ENCODE data around the gene TTC33. TPM values are rescaled to one million over a fixed set of nuclear protein-coding genes. Genes with fewer than 3 reads are reported as not detected.

Gene TTC33
- total RNA-seq, 1 donor from 2014 or later = 11.7 TPM

DNA sequence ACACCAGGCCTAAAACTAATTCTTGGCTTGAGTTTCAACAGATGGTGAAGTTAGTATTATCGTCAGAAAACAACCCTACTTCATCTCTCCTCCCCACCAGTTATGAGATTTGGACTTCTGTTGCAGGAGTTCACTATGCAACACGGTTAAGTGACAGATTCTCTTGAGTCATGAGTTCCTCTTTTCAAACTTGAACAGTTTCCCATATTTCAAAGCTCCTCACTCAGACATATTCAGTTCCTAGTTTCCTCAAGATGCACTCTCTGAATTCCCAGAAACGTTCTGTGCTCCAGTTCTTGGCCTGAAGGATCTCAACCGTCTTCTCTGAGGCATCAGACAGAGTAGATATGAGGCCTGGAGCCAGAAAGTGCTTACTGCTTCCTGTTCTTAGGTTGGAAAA, 83.3 kb downstream of the TTC33 start:
- Mint-ChIP-seq H3K36me3 (ENCODE audit: unreplicated experiment) (no peaks in the 10 kb centered on the region), H3K4me3 (ENCODE audit: unreplicated experiment) (no peak overlapping the region), H3K27ac (ENCODE audit: unreplicated experiment) (no peak overlapping the region), H3K4me1 (ENCODE audit: low read depth, unreplicated experiment) (no peaks in the 10 kb centered on the region), H3K27me3 (ENCODE audit: unreplicated experiment) (peaks cover 2% of the 10 kb centered on the region), H3K9me3 (ENCODE audit: unreplicated experiment) (no peaks in the 10 kb centered on the region)
- DNase-seq = no peak
- TF ChIP-seq, protein P1, sequence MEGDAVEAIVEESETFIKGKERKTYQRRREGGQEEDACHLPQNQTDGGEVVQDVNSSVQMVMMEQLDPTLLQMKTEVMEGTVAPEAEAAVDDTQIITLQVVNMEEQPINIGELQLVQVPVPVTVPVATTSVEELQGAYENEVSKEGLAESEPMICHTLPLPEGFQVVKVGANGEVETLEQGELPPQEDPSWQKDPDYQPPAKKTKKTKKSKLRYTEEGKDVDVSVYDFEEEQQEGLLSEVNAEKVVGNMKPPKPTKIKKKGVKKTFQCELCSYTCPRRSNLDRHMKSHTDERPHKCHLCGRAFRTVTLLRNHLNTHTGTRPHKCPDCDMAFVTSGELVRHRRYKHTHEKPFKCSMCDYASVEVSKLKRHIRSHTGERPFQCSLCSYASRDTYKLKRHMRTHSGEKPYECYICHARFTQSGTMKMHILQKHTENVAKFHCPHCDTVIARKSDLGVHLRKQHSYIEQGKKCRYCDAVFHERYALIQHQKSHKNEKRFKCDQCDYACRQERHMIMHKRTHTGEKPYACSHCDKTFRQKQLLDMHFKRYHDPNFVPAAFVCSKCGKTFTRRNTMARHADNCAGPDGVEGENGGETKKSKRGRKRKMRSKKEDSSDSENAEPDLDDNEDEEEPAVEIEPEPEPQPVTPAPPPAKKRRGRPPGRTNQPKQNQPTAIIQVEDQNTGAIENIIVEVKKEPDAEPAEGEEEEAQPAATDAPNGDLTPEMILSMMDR (IDR thresholded peaks at IDR 0.05; ENCODE audit: partially characterized antibody, unreplicated experiment) = no peak

DNA sequence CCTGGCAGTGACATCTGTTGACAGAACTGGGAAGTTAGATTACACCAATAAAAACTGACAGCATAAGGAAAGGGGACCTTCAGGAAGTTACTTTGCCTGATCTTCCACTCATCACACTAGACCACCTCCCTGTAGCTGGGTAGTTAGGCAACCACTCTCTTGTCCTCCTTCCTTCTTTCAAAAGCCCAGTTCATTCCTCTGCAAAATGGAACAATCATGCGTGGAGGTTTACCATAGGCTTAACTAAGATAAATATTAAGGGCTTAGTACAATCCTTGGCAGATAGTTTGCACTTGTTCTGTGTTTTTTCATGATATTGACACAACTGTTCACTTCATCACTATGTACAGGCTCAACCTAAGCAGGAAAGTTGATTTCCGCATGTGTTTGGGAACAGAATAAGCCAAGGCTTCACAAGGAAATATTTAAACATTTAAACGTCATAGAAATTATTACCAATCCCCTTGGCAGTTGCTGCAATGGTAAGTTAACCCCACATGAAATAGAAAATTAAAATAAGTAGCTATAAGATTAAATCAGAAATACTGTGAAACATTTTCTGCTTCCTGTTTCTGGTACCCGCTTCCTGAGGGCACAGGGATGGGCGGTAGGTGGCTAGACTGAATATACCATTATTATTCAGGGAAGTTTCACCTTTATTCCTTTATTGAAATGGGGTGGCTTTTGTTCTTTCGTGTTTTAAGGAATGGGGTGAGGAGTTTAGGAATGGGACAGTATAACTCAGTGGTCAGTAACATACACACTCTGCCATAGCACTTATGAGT, 86.0 kb downstream of the TTC33 start:
- Mint-ChIP-seq H3K27me3 (ENCODE audit: unreplicated experiment) (peaks cover 2% of the 10 kb centered on the region), H3K9me3 (ENCODE audit: unreplicated experiment) (no peaks in the 10 kb centered on the region), H3K27ac (ENCODE audit: unreplicated experiment) (no peak overlapping the region), H3K4me3 (ENCODE audit: unreplicated experiment) (no peak overlapping the region), H3K36me3 (ENCODE audit: unreplicated experiment) (no peaks in the 10 kb centered on the region), H3K4me1 (ENCODE audit: low read depth, unreplicated experiment) (no peaks in the 10 kb centered on the region)
- TF ChIP-seq, protein P1 (IDR thresholded peaks at IDR 0.05; ENCODE audit: partially characterized antibody, unreplicated experiment) = no peak
- no peak for DNase-seq

DNA sequence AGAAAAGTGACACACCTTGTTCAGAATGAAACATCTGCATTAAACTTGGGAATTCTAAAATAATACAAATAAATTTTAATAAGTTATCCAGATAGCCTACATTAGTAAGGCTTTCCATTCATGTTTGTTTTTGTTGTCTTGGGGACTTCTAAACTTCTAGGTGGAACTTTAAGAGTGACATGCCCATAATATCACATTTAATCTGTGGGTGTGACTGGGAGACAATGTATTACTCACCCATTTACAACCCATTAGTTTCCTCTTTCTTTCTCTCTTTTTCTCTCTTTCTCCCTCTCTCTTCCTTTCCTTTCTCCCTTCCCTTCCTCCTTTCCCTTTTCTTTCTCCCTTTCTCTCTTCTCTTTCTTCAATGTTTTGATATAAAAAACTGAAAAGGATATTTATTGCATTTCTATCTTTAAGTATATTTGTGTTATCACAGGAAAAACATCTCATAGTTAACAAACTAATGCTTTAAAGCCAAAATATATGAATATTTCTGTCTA, 88.5 kb downstream of the TTC33 start:
- TF ChIP-seq, protein P1 (IDR thresholded peaks at IDR 0.05; ENCODE audit: partially characterized antibody, unreplicated experiment) = no peak
- Mint-ChIP-seq H3K27me3 (ENCODE audit: unreplicated experiment) (peaks cover 2% of the 10 kb centered on the region), H3K4me1 (ENCODE audit: low read depth, unreplicated experiment) (no peaks in the 10 kb centered on the region), H3K9me3 (ENCODE audit: unreplicated experiment) (no peaks in the 10 kb centered on the region), H3K4me3 (ENCODE audit: unreplicated experiment) (no peak overlapping the region), H3K36me3 (ENCODE audit: unreplicated experiment) (no peaks in the 10 kb centered on the region), H3K27ac (ENCODE audit: unreplicated experiment) (no peak overlapping the region)
- no peak for DNase-seq

DNA sequence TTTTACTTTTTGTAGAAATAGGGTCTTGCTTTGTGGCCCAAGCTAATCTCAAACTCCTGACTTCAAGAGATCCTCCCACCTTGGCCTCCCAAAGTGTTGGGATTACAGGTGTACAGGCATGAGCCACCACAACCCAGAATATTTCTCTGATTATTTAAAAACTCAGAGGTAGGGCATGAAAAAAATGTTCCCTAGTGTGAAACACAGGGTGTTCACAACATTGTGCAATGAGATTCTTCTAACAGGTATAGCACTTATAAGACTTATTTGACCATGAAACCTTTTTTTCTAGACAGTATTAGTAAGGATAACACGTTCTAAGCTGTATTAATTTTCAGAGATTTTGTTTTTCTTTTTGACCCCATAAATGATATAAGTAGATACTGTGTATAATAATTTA, 89.1 kb downstream of the TTC33 start:
- no peaks in the 10 kb centered on the region for H3K36me3 Mint-ChIP-seq (ENCODE audit: unreplicated experiment)
- H3K27ac Mint-ChIP-seq (ENCODE audit: unreplicated experiment) = no peak overlapping the region
- no peak overlapping the region for H3K4me3 Mint-ChIP-seq (ENCODE audit: unreplicated experiment)
- no peaks in the 10 kb centered on the region for H3K4me1 Mint-ChIP-seq (ENCODE audit: low read depth, unreplicated experiment)
- H3K9me3 Mint-ChIP-seq (ENCODE audit: unreplicated experiment) = no peaks in the 10 kb centered on the region
- TF ChIP-seq, protein P1 (IDR thresholded peaks at IDR 0.05; ENCODE audit: partially characterized antibody, unreplicated experiment) = no peak
- no peak for DNase-seq
- peaks cover 3% of the 10 kb centered on the region for H3K27me3 Mint-ChIP-seq (ENCODE audit: unreplicated experiment)

DNA sequence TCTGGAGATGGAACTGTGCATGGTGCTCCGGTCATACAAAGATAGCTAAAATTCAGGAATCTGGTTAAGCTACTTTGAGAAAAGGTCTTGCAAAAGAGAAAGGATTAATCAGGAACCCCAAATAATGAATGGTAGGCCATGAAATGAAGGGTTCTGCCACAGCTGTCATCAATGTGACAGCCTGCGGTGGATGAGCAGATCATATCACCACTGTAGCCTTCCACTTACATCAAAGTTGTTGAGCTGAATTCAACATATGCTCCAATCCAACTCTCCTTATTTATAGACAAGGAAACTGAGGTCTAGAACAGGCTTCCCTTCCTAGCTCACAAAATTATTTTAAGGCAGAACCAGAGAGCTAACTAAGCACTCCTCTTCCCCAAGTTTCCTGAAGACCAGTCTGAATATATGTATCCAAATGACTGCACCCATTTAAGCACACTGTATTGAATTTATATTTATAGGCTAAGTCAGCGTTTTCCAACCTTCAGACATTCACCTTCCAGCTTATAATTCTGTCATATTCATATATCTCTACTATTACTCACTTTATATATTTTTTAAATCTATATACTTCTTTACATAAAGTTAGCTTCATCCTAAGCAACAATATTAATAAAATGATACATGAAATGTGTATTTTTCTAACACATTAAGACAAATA, 90.0 kb downstream of the TTC33 start:
- Mint-ChIP-seq H3K36me3 (ENCODE audit: unreplicated experiment) (no peaks in the 10 kb centered on the region), H3K27ac (ENCODE audit: unreplicated experiment) (no peak overlapping the region), H3K27me3 (ENCODE audit: unreplicated experiment) (peaks cover 3% of the 10 kb centered on the region), H3K9me3 (ENCODE audit: unreplicated experiment) (no peaks in the 10 kb centered on the region), H3K4me3 (ENCODE audit: unreplicated experiment) (no peak overlapping the region), H3K4me1 (ENCODE audit: low read depth, unreplicated experiment) (no peaks in the 10 kb centered on the region)
- DNase-seq = no peak
- TF ChIP-seq, protein P1 (IDR thresholded peaks at IDR 0.05; ENCODE audit: partially characterized antibody, unreplicated experiment) = no peak

Measured in glutamatergic neuron (in vitro differentiated cells).